Stimulated activated CD8-positive, alpha-beta memory T cell treated with anti-CD3 and anti-CD28 coated beads, Interleukin-15, amount 100 ng/mL, for 48 hours (primary cell): Measurements from ENCODE around the gene GOT1.

Source experiments
- DNase-seq, 2 donors: peaks; one replicate each; pipeline ENCODE4 v3.0.0-alpha.2; 2020; ENCODE audit warnings: low read depth in 2 of 2

Gene GOT1

DNA sequence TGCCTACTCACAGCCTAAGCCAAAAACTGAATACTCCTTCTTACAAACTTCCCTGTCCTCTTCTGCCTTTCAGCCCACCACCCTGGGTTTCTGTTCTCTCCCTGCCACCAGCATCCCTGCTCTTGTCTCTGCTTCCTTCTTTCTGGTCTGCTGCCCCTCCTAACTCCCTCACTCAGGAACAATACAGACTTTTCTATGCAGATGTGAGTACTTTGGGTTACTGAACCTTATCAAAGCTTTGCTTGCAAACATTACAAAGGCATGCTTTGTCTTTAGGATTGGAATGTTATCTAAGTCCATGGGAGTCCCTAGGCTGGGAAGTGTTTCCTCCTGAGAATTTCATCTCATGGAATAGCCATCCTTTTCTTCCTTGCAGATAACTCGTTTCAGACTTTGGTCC lies 72.3 kb downstream of the GOT1 start:
- no peak for DNase-seq

DNA sequence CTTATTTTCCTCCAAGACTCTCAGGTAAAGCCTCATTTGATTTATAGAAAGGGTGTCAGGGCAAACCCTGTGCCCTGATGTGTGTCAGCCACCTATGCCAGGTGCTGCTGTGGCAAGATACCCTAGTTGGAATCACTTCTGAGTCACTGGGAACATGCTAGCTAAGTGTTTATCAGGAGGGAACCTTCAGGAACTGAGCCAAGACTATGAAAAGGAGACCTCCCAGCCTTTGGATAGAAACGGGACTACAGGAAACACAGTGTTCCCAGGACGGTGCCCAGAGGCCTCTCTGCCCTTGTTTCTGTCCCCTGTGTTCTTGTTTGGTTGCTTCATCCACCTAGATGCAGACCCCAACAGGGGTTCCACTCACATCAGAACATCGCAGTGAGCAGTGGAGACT lies 72.7 kb downstream of the GOT1 start:
- no peak for DNase-seq

DNA sequence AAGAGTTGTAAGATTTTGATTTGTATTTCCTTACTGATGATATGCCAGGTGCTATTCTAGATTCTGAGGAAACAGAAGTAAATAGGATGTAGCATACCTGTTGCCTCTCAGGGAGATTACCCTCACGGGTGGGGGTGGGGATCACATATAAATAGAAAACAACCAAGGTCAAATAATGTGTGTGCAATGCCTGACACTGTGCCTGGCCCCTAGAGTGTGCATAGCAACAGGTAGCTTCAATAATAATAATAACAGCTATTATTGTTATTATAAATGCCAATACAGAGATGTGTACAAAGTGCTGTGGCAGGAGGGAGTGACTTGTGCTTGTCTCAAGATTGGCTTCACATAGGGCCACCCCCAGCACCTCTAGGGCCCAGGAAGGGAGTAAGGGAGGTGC lies 77.2 kb downstream of the GOT1 start:
- no peak for DNase-seq

GRCh38 chr10:99347672-99348071 lies 82.8 kb downstream of the GOT1 start:
- DNase-seq, result no peak
